Prostate gland (tissue), 2 donors: Measurements from ENCODE around the gene MATK. TPM values are rescaled to one million over a fixed set of nuclear protein-coding genes. Genes with fewer than 3 reads are reported as not detected.

ENCODE experiments used
- DNase-seq: peaks from one replicate; pipeline ENCODE4 v3.0.0-alpha.2; 2019; ENCODE audit warnings: low spot score
- H3K27ac ChIP-seq, 2 donors: fragments of 200-600 bp; sonication (generic); 2 replicates each; pipeline ENCODE4 v1.5.1; 2017 to 2019
- H3K27me3 ChIP-seq: fragments of 200-600 bp; sonication (generic); replicated peaks from 2 replicates; pipeline ENCODE4 v1.5.1; 2019; ENCODE audit not compliant: insufficient read depth
- H3K36me3 ChIP-seq, 2 donors: fragments of 200-600 bp; sonication (generic); 1 replicate in 1 of 2; 2 replicates in 1 of 2; pipeline versions ENCODE4 v1.5.1 to v1.8.1; 2017 to 2019
- H3K4me1 ChIP-seq: fragments of 200-600 bp; sonication (generic); replicated peaks from 2 replicates; pipeline ENCODE4 v1.5.1; 2019
- H3K4me3 ChIP-seq, 2 donors: fragments of 200-600 bp; sonication (generic); 2 replicates each; pipeline ENCODE4 v1.5.1; 2017 to 2019
- H3K9me3 ChIP-seq: fragments of 200-600 bp; sonication (generic); 2 replicates; pipeline ENCODE4 v1.5.1; 2017
- CTCF ChIP-seq, 4 experiments: fragments of 200-600 bp in 2 of 4; fragments of 450-650 bp in 2 of 4; sonication (generic) in 2 of 4; IDR thresholded peaks; 1 replicate in 3 of 4; 2 replicates in 1 of 4; pipeline ENCODE4 v1.5.1; 2016 to 2019; ENCODE audit warnings: antibody characterized with exemption in 4 of 4, mild to moderate bottlenecking in 2 of 4, moderate library complexity in 2 of 4
- POLR2A ChIP-seq: fragments of 450-650 bp; IDR thresholded peaks from one replicate; pipeline ENCODE4 v1.6.1; 2016; ENCODE audit warnings: antibody characterized with exemption, mild to moderate bottlenecking
- POLR2AphosphoS5 ChIP-seq: sonication (generic); formaldehyde crosslinking; IDR thresholded peaks from one replicate; pipeline ENCODE4 v1.6.1; 2017; ENCODE audit warnings: antibody characterized with exemption
- whole genome bisulfite sequencing: methylation state at CpG from one replicate; pipeline ENCODE4 v1.1.5; 2018; 5-methylcytosine and 5-hydroxymethylcytosine counted together
- intact Hi-C: fragments of 100-400 bp; cut with DNase I; formaldehyde crosslinking; loops from one replicate; pipeline ENCODE4 v1.14.2; 2022
- total RNA-seq, 2 donors: library from RNA; depleted of rRNA; stranded (reverse); fragments of >200 nt; gene quantifications; one replicate each; pipeline ENCODE4 v1.1.0, GENCODE V29; 2016

Gene MATK
- total RNA-seq, 2 donors from 2014 or later, result 1.9 to 4.4 TPM

GRCh38 chr19:3753631-3754410 is 32.4 kb downstream of the MATK start:
- Histone ChIP-seq H3K27me3 (no peaks in the 10 kb centered on the region), H3K4me3 (no peak overlapping the region), H3K4me1 (no peaks in the 10 kb centered on the region), H3K27ac (no peak overlapping the region), H3K9me3 (no peaks in the 10 kb centered on the region), H3K36me3 (peaks cover 0 to 9% of the 10 kb centered on the region in 2 donors)
- DNase-seq, result no peak
- intact Hi-C loops, result no loop called here
- WGBS, result 91% methylated on average over 46 of the region's 51 CpGs
- TF ChIP-seq POLR2A (no peak), POLR2AphosphoS5 (no peak), CTCF (IDR thresholded peaks at IDR 0.05) (no peak)

- no peak for TF ChIP-seq POLR2A
- TF ChIP-seq CTCF (IDR thresholded peaks at IDR 0.05), result no peak
- no peak for TF ChIP-seq POLR2AphosphoS5
- Histone ChIP-seq H3K4me1 (no peaks in the 10 kb centered on the region), H3K27ac (no peak overlapping the region), H3K4me3 (no peak overlapping the region), H3K9me3 (no peaks in the 10 kb centered on the region), H3K36me3 (peaks cover 0 to 9% of the 10 kb centered on the region in 2 donors), H3K27me3 (no peaks in the 10 kb centered on the region)
- no peak for DNase-seq
- 62% methylated on average over 9 of the region's 25 CpGs for WGBS
- intact Hi-C loops, result no loop called here
Observed at GRCh38 chr19:3752492-3752891, 33.7 kb downstream of the MATK start.

GRCh38 chr19:3751236-3751635 is 34.9 kb downstream of the MATK start:
- DNase-seq, result no peak
- peaks cover 0 to 9% of the 10 kb centered on the region in 2 donors for H3K36me3 ChIP-seq
- no peak overlapping the region for H3K27ac ChIP-seq
- no peaks in the 10 kb centered on the region for H3K9me3 ChIP-seq
- no peak overlapping the region for H3K4me3 ChIP-seq
- intact Hi-C loops, result no loop called here
- 98% methylated on average over 21 of the region's 30 CpGs for WGBS
- TF ChIP-seq POLR2AphosphoS5, result no peak
- no peak for TF ChIP-seq CTCF (IDR thresholded peaks at IDR 0.05)
- no peak for TF ChIP-seq POLR2A
- no peaks in the 10 kb centered on the region for H3K4me1 ChIP-seq
- H3K27me3 ChIP-seq, result no peaks in the 10 kb centered on the region

GRCh38 chr19:3750211-3750610 is 36.0 kb downstream of the MATK start:
- Histone ChIP-seq H3K27ac (no peak overlapping the region), H3K9me3 (no peaks in the 10 kb centered on the region), H3K36me3 (peaks cover 0 to 9% of the 10 kb centered on the region in 2 donors), H3K27me3 (no peaks in the 10 kb centered on the region), H3K4me3 (no peak overlapping the region), H3K4me1 (no peaks in the 10 kb centered on the region)
- intact Hi-C loops, result no loop called here
- 95% methylated on average over 2 of the region's 2 CpGs for WGBS
- TF ChIP-seq POLR2A (no peak), POLR2AphosphoS5 (no peak), CTCF (IDR thresholded peaks at IDR 0.05) (no peak)
- DNase-seq, result no peak

- H3K27me3 ChIP-seq, result no peaks in the 10 kb centered on the region
- no peaks in the 10 kb centered on the region for H3K9me3 ChIP-seq
- no peaks in the 10 kb centered on the region for H3K4me1 ChIP-seq
- DNase-seq, result no peak
- intact Hi-C loops, result no loop called here
- 81% methylated on average over 8 of the region's 8 CpGs for WGBS
- no peak overlapping the region for H3K27ac ChIP-seq
- TF ChIP-seq CTCF (IDR thresholded peaks at IDR 0.05) (no peak), POLR2A (no peak), POLR2AphosphoS5 (no peak)
- no peak overlapping the region for H3K4me3 ChIP-seq
- peaks cover 0 to 9% of the 10 kb centered on the region in 2 donors for H3K36me3 ChIP-seq
Observed at GRCh38 chr19:3748965-3749364, 37.2 kb downstream of the MATK start.
